HepG2 (cell line): Measurements from ENCODE around the gene ULK4. TPM values are rescaled to one million over a fixed set of nuclear protein-coding genes. Genes with fewer than 3 reads are reported as not detected.

Experiments used
- ATAC-seq: fragments of 200-7000 bp; cut with Tn5 transposase; 3 replicates; pipeline ENCODE4 v1.9.1; 2020; ENCODE audit warnings: mild to moderate bottlenecking, moderate library complexity
- BruUV-seq: library from RNA; stranded (reverse); fragments of 400-500 nt; replicated peaks from 2 replicates; lab custom pipeline; 2021; lab: Mats Ljungman, UMichigan
- CTCF ChIA-PET: fragments of 300-600 bp; formaldehyde crosslinking; extraction: SDS; loops from one replicate; lab custom pipeline; 2021; ENCODE audit warnings: low total read pairs, inconsistent platforms, low intra/inter-chr PET ratio; lab: Yijun Ruan, JAX
- POLR2A ChIA-PET: fragments of 350-600 bp; sonication (Branson Sonifier 250); formaldehyde crosslinking; loops from one replicate; lab custom pipeline; 2020; ENCODE audit warnings: antibody characterized with exemption, inconsistent platforms; lab: Yijun Ruan, JAX
- DNase-seq: peaks from one replicate; pipeline ENCODE4 v3.0.0-alpha.2; 2015; ENCODE audit warnings: low spot score
- FAIRE-seq: peaks from 3 replicates; lab custom pipeline; 2011; peaks lifted over from hg19 to GRCh38; lab: Jason Lieb, UNC
- H2AFZ ChIP-seq: one replicate; pipeline ENCODE4 v1.6.1; 2011; ENCODE audit warnings: low read length, inconsistent platforms
- H3K27ac ChIP-seq: fragments of 300-600 bp; 3 replicates; pipeline ENCODE4 v1.8.0; 2011; ENCODE audit warnings: mixed run types, mild to moderate bottlenecking, mixed read lengths, low read length, inconsistent platforms; ENCODE audit not compliant: insufficient read depth; ENCODE audit errors: extremely low read length
- H3K27me3 ChIP-seq, 2 experiments: fragments of 200-600 bp in 1 of 2; 2 replicates in 1 of 2; 3 replicates in 1 of 2; pipeline versions ENCODE4 v1.6.0 to v1.8.0; 2011; ENCODE audit warnings: low read length in 2 of 2, mild to moderate bottlenecking in 2 of 2, moderate library complexity in 2 of 2, inconsistent platforms in 1 of 2; ENCODE audit not compliant: insufficient read depth in 2 of 2, control insufficient read depth in 1 of 2
- H3K36me3 ChIP-seq, 2 experiments: fragments of 200-600 bp in 1 of 2; replicated peaks in 1 of 2; 2 replicates in 1 of 2; 3 replicates in 1 of 2; pipeline versions ENCODE4 v1.5.1 to v1.8.0; 2011; ENCODE audit warnings: low read length in 2 of 2, inconsistent platforms in 1 of 2; ENCODE audit not compliant: insufficient read depth in 2 of 2, control insufficient read depth in 1 of 2
- H3K4me1 ChIP-seq: 2 replicates; pipeline ENCODE4 v1.5.1; 2012; ENCODE audit warnings: low read length, inconsistent platforms; ENCODE audit not compliant: insufficient read depth
- H3K4me2 ChIP-seq: 2 replicates; pipeline ENCODE4 v1.6.0; 2011; ENCODE audit warnings: low read depth, low read length, inconsistent platforms
- H3K4me3 ChIP-seq, 3 experiments: fragments of 200-600 bp in 1 of 3; sonication (generic), shearing (Covaris generic) in 1 of 3; replicated peaks in 1 of 3; 2 replicates each; pipeline ENCODE4 v1.5.1; 2011 to 2016; ENCODE audit warnings: low read length in 3 of 3, inconsistent platforms in 2 of 3, low read depth in 2 of 3, mild to moderate bottlenecking in 2 of 3, control low read depth in 1 of 3, mixed read lengths in 1 of 3; ENCODE audit not compliant: insufficient read depth in 1 of 3
- H3K79me2 ChIP-seq: one replicate; pipeline ENCODE4 v1.6.1; 2011; ENCODE audit warnings: low read length, inconsistent platforms; ENCODE audit not compliant: insufficient read depth
- H3K9ac ChIP-seq: 2 replicates; pipeline ENCODE4 v1.6.0; 2011; ENCODE audit warnings: mild to moderate bottlenecking, low read depth, low read length, inconsistent platforms; ENCODE audit not compliant: insufficient read depth
- H3K9me3 ChIP-seq: 2 replicates; pipeline ENCODE4 v1.5.1; 2012; ENCODE audit warnings: mild to moderate bottlenecking, low read length
- H4K20me1 ChIP-seq: 2 replicates; pipeline ENCODE4 v1.6.0; 2011; ENCODE audit warnings: inconsistent platforms, mild to moderate bottlenecking, low read length, moderate library complexity; ENCODE audit not compliant: insufficient read depth
- CREBL2 ChIP-seq: sonication (generic); formaldehyde crosslinking; IDR thresholded peaks from 2 replicates; pipeline ENCODE4 v1.8.1; 2023; ENCODE audit warnings: missing genetic modification reagents, mild to moderate bottlenecking, borderline replicate concordance
- CTCF ChIP-seq: sonication (generic); formaldehyde crosslinking; IDR thresholded peaks from 2 replicates; pipeline ENCODE4 v1.5.0; 2020; ENCODE audit warnings: mild to moderate bottlenecking, missing genetic modification reagents, moderate library complexity
- MED13 ChIP-seq: sonication (generic); formaldehyde crosslinking; IDR thresholded peaks from 2 replicates; pipeline ENCODE4 v1.5.0; 2020; ENCODE audit warnings: missing genetic modification reagents
- STAG1 ChIP-seq: sonication (generic); formaldehyde crosslinking; IDR thresholded peaks from 2 replicates; pipeline ENCODE4 v1.4.0; 2020; ENCODE audit warnings: missing genetic modification reagents
- TOE1 ChIP-seq: sonication (generic); formaldehyde crosslinking; IDR thresholded peaks from 2 replicates; pipeline ENCODE4 v1.4.0; 2020; ENCODE audit warnings: mild to moderate bottlenecking, missing genetic modification reagents
- TOPORS ChIP-seq: sonication (generic); formaldehyde crosslinking; IDR thresholded peaks from 2 replicates; pipeline ENCODE4 v1.8.0; 2023; ENCODE audit warnings: mild to moderate bottlenecking, missing genetic modification reagents
- ZNF101 ChIP-seq: sonication (generic); formaldehyde crosslinking; IDR thresholded peaks from 2 replicates; pipeline ENCODE4 v1.4.0; 2020; ENCODE audit warnings: mild to moderate bottlenecking, low read depth, missing genetic modification reagents, borderline replicate concordance
- ZNF841 ChIP-seq: sonication (generic); formaldehyde crosslinking; IDR thresholded peaks from 2 replicates; pipeline ENCODE4 v1.8.1; 2023; ENCODE audit warnings: missing genetic modification reagents, borderline replicate concordance
- WGBS: methylation state at CpG from one replicate; pipeline ENCODE4 v1.1.6; 2017; ENCODE audit warnings: low lambda C conversion rate; 5-methylcytosine and 5-hydroxymethylcytosine counted together
- in situ Hi-C: cut with HindIII; loops from 2 replicates; pipeline ENCODE4 v1.10.0; 2017; ENCODE audit warnings: low pct_unique_long_range_greater_than_20kb; ENCODE audit not compliant: extremely low pct_ligation_motif_present
- intact Hi-C: fragments of 100-400 bp; cut with micrococcal nuclease; formaldehyde crosslinking; loops from one replicate; pipeline ENCODE4 v1.10.0; 2022; ENCODE audit not compliant: unreplicated experiment
- polyA plus RNA-seq, 8 experiments: library from polyadenylated mRNA; depleted of rRNA in 3 of 8; stranded (reverse) in 7 of 8; unstranded in 1 of 8; fragments of >200 nt; fragmentation: Illumina TruSeq in 4 of 8; extraction: Trizol in 4 of 8; gene quantifications; 2 replicates each; pipeline versions ENCODE4 v1.2.1 to v1.2.3, GENCODE V29; 2011 to 2016; ENCODE audit warnings: low read depth in 4 of 8, missing spikeins in 1 of 8, mixed read lengths in 1 of 8; ENCODE audit not compliant: insufficient read depth in 1 of 8
- total RNA-seq, 5 experiments: library from RNA; depleted of rRNA; stranded (reverse); fragments of >200 nt; fragmentation: Illumina TruSeq; extraction: Trizol; gene quantifications; 2 replicates each; pipeline ENCODE4 v1.2.3, GENCODE V29; 2016; ENCODE audit warnings: low read depth in 1 of 5

Gene ULK4
- total and polyA plus RNA-seq, 2 of the 13 experiments (the other 11 are each of a cell fraction or from before 2014, with no cell fraction given) = 6.7 to 11.8 TPM

GRCh38 chr3:41716471-41716870, 245.4 kb downstream of the ULK4 start:
- no peak overlapping the region for H3K9ac ChIP-seq
- ChIA-PET CTCF (no interaction called here), POLR2A (no interaction called here)
- ATAC-seq (no peak), FAIRE-seq (no peak), DNase-seq (no peak)
- BruUV-seq = no TSS peak
- no peaks in the 10 kb centered on the region for H4K20me1 ChIP-seq
- in situ Hi-C loops = no loop called here
- no peak overlapping the region for H3K4me2 ChIP-seq
- H2AFZ ChIP-seq = no peak overlapping the region
- no peaks in the 10 kb centered on the region for H3K27me3 ChIP-seq
- TF ChIP-seq TOE1 (no peak), CREBL2 (no peak), ZNF101 (CRISPR knock-in tag) (no peak), MED13 (no peak), ZNF841 (CRISPR knock-in tag) (no peak), CTCF (CRISPR knock-in tag) (0 out of 2 replicates have a peak, but pooled peaks have one; percentile 27), STAG1 (peak; percentile 41)
- H3K79me2 ChIP-seq = no peaks in the 10 kb centered on the region
- no peaks in the 10 kb centered on the region for H3K36me3 ChIP-seq
- WGBS = 86% methylated on average over 1 of the region's 1 CpG
- no peaks in the 10 kb centered on the region for H3K9me3 ChIP-seq
- H3K4me3 ChIP-seq = no peak overlapping the region
- intact Hi-C loops = loop anchor here (10.0 kb wide), 1 partner anchor 1132 kb away; no protein-coding TSS in a partner anchor
- no peaks in the 10 kb centered on the region for H3K4me1 ChIP-seq
- H3K27ac ChIP-seq = no peak overlapping the region

- no TSS peak for BruUV-seq
- Histone ChIP-seq H3K79me2 (no peaks in the 10 kb centered on the region), H3K36me3 (no peaks in the 10 kb centered on the region), H3K4me3 (no peak overlapping the region), H3K27ac (no peak overlapping the region), H3K27me3 (no peaks in the 10 kb centered on the region), H2AFZ (no peak overlapping the region)
- POLR2A ChIA-PET = no interaction called here
- FAIRE-seq (no peak), DNase-seq (no peak)
- TF ChIP-seq TOPORS (CRISPR knock-in tag) = no peak
- TF ChIP-seq, all 625 proteins: peak for 0
- CTCF ChIA-PET = no interaction called here
- Histone ChIP-seq H3K9ac (no peak overlapping the region), H3K4me1 (no peaks in the 10 kb centered on the region), H3K4me2 (no peak overlapping the region), H4K20me1 (no peaks in the 10 kb centered on the region), H3K9me3 (no peaks in the 10 kb centered on the region)
- intact Hi-C loops = loop anchor here (10.0 kb wide), 1 partner anchor 1131 kb away; no protein-coding TSS in a partner anchor
- WGBS = 95% methylated on average over 3 of the region's 3 CpGs
- in situ Hi-C loops = no loop called here
- ATAC-seq = no peak
Observed at GRCh38 chr3:41715376-41715775, 246.5 kb downstream of the ULK4 start.
